HG03378 (cell line): ENCODE results near the gene CDH12.
"Not testable (repeated sequence)": the region's sequence is repeated elsewhere in the genome, so short reads cannot be mapped to it uniquely, and the experiment has no call there.

Experiments
- ATAC-seq: cut with Tn5 transposase; IDR thresholded peaks from one replicate; pipeline ENCODE4 v1.9.1; 2021; ENCODE audit warnings: mild to moderate bottlenecking, moderate library complexity; ENCODE audit not compliant: unreplicated experiment

The CDH12 gene

GRCh38 chr5:22577711-22578110 lies 275.4 kb downstream of the CDH12 start:
- ATAC-seq: no peak

- ATAC-seq: no peak
These were observed 276.1 kb downstream of the CDH12 start for GRCh38 chr5:22577006-22577405.

DNA sequence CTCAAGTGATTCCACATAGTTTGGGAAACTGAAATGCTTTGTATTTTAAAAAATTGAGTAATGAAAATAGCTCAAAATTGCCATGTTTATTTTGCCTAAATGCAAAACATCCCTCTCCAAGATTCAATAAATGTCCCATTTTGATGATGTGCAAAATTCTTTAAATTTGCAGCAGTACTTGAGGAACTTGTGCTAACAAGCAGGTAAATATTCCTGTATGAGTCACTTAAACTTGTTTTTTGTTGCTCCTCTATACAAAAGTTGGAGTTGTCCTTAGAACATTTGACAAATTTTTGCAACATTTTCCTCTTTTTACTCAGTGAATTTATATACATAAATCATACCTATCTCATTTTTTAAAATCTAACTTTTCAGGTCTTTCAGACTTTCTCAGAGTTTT lies 280.2 kb downstream of the CDH12 start:
- no peak for ATAC-seq

DNA sequence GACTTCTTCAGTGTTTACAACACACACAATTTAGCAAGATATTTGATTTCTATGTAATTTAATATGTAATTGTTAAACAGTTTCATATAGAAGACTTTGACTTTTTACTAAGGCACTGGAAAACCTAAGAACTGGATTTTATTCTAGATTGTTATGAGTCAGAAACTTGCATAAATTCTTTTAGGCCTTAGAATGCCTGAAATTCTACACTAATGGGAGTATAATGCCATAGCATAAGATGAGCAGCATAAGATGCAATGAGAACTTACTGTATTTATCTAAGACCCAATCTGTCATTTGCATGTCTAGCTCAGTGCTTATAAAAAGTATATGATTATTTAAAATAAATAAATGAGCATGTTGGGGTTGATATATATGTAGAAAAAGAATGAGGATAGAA lies 285.2 kb downstream of the CDH12 start:
- no peak for ATAC-seq

- no peak for ATAC-seq
These were observed 293.0 kb downstream of the CDH12 start for GRCh38 chr5:22560147-22560546.

DNA sequence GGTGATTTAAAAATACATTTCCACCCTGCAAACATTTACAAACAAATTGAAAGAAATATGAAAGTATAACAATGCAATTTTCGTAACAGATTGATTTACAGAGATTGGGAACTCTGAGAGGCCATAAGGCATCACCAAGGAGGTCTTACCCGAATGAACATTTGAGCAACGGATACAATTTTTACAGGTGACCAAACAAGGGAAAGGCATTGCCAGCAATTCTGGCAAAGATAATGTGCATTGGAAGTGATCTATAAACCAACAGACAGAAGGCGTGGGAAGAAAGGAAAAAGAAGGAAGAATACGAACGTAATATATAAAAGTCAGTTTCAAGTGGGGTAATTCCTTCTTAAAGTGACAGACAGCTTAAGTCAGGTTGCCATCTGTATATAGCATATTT lies 295.9 kb downstream of the CDH12 start:
- no peak for ATAC-seq

DNA sequence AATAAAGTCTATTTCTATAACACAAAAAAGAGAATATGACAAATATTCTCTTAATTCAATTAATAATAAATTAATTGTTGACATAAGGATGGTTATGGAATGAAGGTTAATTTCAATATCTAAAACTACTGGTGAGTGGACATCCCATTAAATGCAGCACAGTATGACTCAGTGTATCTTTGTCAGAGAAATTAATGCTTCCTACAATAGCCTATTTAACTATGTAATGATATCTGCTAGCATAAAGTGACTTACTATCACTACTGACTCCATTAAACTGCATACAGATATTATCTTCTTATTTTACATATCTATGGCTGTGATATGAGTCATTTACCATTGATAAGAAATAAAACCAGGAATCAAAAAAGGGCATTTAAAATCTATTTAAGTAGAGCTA lies 298.7 kb downstream of the CDH12 start:
- no peak for ATAC-seq

GRCh38 chr5:22549876-22550671 lies 303.1 kb downstream of the CDH12 start:
- no peak for ATAC-seq

DNA sequence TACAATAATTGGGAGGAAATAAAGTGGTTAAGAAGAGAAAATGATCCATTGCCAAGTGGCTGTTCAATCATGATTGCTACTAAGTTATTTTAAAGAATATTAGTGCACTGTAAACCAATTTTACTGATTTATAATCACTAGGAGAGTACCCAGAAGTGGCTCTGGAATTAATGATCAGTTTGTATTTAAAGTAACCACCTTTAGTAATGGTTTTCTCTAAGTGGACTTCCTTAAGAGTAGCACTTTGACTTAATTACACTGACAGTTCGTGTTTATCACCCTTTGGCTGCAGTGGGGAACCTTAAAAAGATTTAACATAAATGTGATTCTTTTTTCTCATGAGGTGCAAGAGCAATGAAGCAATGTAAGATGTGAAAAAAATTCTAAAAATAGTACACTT lies 310.8 kb downstream of the CDH12 start:
- no peak for ATAC-seq

DNA sequence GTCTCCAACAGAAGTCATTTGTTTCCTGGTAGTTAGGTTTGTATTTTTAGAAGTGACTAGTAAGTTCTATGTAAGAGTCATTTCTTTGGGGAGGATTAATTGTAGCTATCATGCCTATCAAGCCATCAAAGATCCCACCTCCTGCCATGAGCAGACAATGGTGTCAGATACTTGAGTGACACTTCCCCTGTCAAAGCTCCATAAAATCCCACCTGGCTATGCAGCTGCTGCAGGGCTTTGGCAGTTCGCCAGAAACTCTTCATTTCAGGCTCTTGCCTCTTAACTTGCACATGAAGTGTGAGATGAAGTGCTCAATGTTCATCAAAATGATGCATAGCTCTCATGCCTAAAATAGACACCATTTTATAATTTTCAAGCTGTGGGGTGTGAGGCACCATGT lies 312.1 kb downstream of the CDH12 start:
- ATAC-seq: no peak

DNA sequence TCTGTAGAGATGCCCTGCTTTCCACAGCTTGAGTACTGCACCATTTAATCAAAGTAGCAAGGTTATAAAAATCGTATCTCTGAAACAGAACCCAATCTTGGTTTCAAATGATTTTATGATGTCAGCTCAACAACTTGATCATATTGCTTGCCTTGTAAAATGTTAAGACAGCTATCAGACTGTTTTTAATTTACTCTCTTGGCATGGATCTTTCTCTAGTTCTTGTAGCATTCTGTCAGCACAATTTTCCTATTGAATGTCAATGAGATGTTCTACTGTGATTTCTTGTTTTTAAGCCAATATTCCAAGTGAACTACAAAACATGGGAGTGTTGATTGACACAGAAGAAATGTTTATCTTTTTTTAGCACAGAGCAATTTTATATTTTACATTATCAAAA lies 313.4 kb downstream of the CDH12 start:
- no peak for ATAC-seq

DNA sequence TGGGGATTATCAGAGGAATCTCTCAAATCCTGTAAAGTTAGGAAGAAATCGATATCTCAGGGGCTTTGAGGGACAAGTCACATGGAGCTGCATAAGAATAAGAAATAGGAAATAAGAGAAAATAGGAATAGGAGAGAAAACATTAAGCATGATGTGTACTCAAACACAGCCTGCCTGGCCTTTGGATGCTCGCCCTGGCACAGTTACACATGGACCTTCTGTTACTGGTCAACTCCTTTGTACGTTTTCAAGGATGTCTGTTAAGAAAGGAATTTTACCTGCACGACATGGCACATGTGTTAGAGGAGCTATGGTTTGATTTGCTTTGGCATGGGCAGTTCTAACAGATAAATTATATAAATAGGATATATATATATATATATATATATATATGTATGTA lies 321.2 kb downstream of the CDH12 start:
- ATAC-seq: no peak

DNA sequence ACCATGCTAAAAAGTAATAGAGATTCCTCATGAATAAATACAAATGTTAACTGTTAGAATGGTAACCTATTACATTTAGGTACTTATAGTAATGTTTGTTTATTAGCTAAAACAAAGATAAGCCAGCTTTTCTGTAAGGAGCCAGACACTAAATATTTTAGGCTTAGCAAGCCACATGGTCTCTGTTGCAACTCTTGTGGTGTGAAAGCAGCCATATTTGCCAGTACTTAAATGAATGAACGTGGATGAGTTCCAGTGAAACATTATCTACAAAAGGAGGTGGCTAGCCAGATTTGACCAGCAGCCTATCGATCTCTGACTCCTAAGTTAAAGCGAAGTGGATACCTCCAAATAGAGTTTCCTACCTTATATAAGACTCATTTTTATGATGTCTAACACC lies 331.6 kb downstream of the CDH12 start:
- no peak for ATAC-seq

- ATAC-seq: not testable (repeated sequence)
These were observed 336.6 kb downstream of the CDH12 start for GRCh38 chr5:22516497-22516896.

DNA sequence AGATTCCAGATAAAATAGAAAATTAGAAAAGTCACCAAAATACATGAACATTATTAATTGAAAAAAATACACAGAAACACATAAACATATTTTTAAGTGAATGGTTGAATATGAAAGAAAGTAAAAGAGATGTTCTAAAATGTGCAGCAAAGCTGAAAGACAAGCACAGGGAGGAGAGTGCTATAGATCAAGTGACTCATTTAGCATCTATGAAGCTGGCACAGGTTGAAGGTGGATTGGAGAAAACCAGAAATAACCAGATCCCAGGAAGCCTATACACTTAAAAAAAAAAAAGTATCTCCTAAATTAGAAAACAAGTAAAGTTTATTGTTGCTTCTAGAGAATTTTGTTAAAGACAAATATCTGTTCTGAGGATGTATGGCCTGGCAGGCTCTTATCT lies 338.9 kb downstream of the CDH12 start:
- ATAC-seq: no peak

DNA sequence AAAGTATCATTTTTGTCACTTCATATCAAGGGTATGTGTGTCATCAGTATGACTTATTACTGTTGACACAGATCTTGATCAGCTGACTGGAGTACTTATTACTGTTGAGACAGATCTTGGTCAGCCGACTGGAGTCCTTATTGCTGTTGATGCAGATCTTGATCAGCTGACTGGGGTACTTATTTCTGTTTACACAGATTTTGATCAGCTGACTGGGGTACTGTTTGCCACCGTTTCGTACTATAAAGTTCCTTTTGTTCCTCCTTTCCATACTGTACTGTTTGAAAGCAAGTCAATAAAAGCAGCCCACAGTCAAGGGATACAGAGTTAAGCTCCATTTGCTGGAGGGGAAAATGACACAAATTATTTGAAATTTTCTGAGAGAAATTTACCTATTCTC lies 347.3 kb downstream of the CDH12 start:
- ATAC-seq: no peak

DNA sequence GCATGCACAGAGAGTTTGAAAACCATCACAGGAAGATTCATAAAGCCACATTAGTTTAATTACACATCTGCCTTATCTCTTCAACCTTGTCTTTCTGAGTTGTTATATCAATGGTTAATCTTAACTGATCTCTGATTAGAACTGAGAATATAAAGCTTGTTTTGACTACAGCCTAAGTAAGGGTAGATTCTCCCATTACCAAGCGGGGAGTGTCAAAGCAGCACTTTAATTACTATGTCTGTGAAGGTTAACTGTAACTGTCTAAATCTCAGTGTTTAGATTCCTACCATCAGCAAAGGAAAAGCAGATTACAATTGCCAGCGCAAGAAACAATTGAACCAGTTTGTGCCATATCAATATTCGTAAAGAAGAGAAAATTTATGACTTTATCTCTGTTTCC lies 348.7 kb downstream of the CDH12 start:
- no peak for ATAC-seq

- ATAC-seq: no peak
These were observed 352.6 kb downstream of the CDH12 start for GRCh38 chr5:22500556-22500955.

- ATAC-seq: no peak
These were observed 356.5 kb downstream of the CDH12 start for GRCh38 chr5:22496666-22497065.

DNA sequence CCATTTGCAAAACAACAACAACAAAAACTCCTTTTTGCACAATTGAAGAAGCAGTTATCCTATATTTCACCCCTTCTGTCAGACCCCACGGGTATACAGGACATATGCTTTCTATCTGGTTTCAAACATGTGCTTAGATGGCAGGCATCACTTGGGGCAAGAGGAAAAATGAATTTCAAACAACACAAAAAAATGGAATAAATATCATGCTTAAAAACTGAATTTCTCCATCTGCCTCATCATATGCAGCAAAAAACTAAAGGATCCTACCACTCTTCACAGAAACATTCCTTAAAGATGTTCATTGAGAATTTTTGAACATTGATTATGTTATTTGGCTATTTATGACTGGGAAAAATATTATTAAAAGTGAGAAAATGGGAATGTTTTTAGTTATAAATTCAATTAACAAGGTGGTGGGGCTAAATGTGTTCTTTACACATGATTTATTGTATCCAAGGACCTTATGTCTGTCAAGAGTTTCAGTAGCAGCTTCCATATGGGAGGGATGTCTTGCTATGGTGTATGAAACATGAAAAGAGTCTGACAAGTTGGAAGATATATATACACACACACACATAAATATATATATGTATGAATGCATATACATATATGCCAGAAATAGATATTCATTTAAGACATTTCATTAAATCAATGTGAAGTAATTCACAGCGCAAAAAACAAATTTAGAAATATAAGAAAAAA lies 358.0 kb downstream of the CDH12 start:
- no peak for ATAC-seq

DNA sequence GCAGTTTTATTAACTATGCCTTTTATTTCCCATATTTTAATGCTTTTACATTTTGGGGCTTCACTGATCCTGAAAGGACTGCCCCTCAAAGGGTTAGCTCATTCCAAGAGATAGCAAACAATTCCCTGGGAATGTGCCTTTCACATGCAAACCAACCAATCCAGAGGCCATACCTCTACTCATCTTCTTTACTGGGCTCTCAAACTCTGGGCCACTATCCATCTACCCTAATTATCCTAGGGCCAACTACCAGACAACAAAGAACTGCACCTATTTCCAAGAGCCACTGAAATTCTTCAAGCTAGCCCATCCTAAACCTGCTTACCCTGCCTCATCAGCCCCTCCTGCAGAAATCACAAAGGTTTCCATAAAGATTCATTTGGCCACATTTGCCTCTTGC lies 364.7 kb downstream of the CDH12 start:
- ATAC-seq: no peak

DNA sequence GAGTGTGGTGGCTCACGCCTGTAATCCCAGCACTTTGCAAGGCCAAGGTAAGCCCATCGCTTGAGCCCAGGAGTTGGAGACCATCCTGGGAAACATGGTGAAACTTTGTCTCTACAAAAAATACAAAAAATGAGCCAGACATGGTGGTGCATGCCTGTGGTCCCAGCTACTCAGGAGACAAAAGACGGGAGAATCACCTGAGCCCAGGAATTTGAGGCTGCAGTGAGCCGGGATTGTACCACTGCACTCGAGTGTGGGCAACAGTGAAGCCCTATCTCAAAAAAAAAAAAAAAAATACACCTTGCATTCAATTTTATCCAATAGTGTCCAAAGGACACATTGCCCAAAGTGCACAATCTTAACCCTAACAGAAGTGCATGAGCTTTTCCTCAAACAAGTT lies 372.8 kb downstream of the CDH12 start:
- ATAC-seq: no peak

- no peak for ATAC-seq
These were observed 379.3 kb downstream of the CDH12 start for GRCh38 chr5:22473886-22474285.
